HFF-Myc (cell line): ENCODE measurements around the gene IQSEC1.

ENCODE experiments used
- DNase-seq: peaks from one replicate; pipeline ENCODE4 v3.0.0-alpha.2; 2011; ENCODE audit warnings: low read depth; ENCODE audit errors: extremely low read depth
- H3K4me3 ChIP-seq: replicated peaks from 2 replicates; pipeline ENCODE4 v1.5.1; 2011; ENCODE audit warnings: low read depth, mild to moderate bottlenecking, control low read depth, low read length
- TF ChIP-seq, protein P1 (sequence below): IDR thresholded peaks from 2 replicates; pipeline ENCODE4 v1.5.1; 2012; ENCODE audit warnings: mild to moderate bottlenecking, low read depth, low read length, control low read depth; ENCODE audit errors: missing control alignments

IQSEC1 gene

DNA sequence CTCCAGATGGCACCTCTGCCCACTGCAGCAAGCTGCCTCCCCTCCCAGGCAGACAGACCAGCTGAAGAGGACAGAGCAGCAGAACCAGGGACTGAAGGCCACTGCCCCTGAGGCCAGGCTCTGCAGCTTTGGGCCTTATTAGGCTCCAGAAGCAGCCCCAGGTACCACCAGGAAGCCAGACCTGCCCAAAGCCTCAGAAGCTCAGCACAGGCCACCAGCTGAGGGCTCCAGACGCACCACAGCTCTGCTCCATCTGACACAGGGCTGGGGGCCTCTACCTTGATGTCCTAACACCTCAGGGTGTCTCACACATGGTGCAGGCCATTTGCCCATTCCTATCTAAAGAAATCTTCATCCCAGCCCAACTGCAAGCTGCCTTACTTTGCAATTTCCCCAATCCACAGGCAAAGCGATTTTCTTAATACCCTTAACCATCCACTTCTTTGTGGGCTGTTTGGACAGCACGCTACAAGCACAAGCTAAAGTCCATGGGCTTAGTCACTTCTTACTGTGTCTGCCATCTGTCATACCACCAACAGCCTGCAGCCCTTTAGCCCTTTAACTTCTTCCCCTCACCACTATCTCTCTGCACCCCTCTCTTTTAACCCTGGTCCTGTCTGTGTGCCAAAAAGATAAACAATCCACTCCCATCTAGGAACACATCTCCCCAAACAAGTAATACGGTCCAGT, 112.1 kb downstream of the IQSEC1 start:
- no peak for DNase-seq
- H3K4me3 ChIP-seq = no peak overlapping the region
- TF ChIP-seq, protein P1, sequence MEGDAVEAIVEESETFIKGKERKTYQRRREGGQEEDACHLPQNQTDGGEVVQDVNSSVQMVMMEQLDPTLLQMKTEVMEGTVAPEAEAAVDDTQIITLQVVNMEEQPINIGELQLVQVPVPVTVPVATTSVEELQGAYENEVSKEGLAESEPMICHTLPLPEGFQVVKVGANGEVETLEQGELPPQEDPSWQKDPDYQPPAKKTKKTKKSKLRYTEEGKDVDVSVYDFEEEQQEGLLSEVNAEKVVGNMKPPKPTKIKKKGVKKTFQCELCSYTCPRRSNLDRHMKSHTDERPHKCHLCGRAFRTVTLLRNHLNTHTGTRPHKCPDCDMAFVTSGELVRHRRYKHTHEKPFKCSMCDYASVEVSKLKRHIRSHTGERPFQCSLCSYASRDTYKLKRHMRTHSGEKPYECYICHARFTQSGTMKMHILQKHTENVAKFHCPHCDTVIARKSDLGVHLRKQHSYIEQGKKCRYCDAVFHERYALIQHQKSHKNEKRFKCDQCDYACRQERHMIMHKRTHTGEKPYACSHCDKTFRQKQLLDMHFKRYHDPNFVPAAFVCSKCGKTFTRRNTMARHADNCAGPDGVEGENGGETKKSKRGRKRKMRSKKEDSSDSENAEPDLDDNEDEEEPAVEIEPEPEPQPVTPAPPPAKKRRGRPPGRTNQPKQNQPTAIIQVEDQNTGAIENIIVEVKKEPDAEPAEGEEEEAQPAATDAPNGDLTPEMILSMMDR = no peak

GRCh38 chr3:12960497-12960896, 112.7 kb downstream of the IQSEC1 start:
- TF ChIP-seq, protein P1 = no peak
- DNase-seq = no peak
- no peak overlapping the region for H3K4me3 ChIP-seq

GRCh38 chr3:12959838-12960378, 113.3 kb downstream of the IQSEC1 start:
- no peak overlapping the region for H3K4me3 ChIP-seq
- TF ChIP-seq, protein P1 = no peak
- DNase-seq = no peak

DNA sequence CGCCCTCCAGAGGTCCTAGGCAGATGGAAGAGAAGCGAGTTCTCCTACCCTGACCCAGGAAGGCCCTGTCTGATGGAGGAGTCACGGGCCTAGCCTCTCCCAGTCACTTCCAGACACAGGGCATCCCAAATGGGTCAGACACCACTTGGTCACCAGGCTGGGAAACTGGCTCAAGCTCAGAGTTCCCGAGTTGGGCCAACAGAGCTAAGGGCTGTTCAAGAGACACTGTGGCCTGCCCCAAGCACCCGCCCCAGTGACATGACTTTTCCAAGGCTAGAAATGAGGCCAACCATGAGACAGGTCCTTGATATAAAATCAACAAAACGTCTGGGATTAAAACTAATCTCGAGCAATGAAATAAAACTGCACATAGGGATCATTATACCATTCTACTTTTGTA, 113.8 kb downstream of the IQSEC1 start:
- H3K4me3 ChIP-seq = no peak overlapping the region
- TF ChIP-seq, protein P1 = no peak
- no peak for DNase-seq

DNA sequence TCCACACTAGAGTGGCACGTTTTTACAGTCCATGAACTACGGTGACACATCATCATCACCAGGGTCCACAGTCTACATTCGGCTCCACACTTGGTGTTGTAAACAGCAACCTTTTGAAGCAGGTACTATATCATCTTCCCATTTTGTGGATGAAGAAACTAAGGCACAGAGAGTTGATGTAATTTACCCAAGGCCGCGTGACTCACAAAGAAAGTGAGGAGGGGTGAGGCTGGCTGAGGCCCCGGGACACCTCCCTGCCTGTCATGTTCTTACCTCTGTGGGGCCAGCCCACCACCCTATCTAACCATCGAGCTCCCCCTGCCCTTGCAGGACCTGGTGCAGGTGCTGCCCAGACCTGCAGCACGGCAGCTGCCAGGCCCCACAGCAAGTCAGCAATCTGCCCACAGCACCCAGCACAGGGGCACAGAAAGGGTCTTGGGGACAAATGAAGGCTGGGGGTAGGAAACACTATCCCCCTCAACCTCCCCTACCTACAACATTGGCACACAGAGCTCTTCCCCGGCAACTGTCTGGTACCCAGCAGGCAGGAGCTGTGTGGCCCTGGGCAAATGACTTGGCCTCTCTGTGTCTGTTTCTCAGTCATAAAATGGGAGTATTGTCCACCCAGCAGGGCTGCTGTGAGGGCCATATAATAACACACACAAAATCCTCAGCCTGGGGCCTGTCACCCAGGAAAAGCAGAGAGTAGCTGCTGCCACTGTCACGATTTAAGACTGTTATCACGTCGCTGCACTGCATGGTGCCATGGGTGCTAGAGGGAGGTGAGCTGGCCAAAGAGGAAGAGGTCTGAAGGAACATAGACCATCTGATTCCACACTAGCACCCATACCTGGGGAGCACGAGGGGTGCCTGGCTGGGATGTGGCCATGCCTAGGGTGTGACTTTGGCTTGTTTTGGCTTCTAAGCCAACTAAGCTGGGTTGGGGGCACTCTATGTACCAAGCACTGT, 115.1 kb downstream of the IQSEC1 start:
- TF ChIP-seq, protein P1 = no peak
- DNase-seq = no peak

DNA sequence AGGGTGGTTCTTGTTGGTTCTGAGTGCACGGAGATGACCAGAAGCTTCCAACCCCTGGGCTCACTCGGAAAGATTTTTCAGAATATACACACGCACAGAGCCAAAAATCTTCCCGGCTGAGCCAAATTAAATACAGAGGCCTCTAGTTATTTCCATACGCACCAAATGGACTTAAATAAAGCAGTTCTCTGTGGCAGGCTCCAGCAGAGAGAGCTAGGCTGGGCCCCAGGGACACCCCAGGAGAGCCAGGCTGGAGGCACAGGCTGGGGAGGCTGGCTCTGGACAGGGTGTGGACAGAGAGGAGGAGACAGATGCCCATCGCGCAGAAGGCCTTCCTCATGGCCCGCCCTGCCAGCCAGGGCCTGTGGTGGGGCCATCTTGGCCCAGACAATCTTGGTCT, 115.9 kb downstream of the IQSEC1 start:
- H3K4me3 ChIP-seq = no peak overlapping the region
- no peak for DNase-seq
- TF ChIP-seq, protein P1 = no peak

More for the DNA sequence above, 115.1 kb downstream of the IQSEC1 start:
- no peak overlapping the region for H3K4me3 ChIP-seq
